ENCODE results near the gene SELPLG.

SELPLG gene

GRCh38 chr12:108584456-108585065 lies 49.1 kb downstream of the SELPLG start:
- Histone ChIP-seq H3K9me3 (ENCODE audit: control insufficient read depth, low read length) (no peaks in the 10 kb centered on the region), H3K4me1 (ENCODE audit: control insufficient read depth, insufficient read depth, low read length, poor library complexity, severe bottlenecking) (peaks cover 21% of the 10 kb centered on the region), H3K27ac (ENCODE audit: low read depth, low read length, severe bottlenecking) (no peak overlapping the region), H3K4me3 (ENCODE audit: extremely low read depth, insufficient read depth, low read length, poor library complexity, severe bottlenecking) (no peak overlapping the region), H3K36me3 (ENCODE audit: control insufficient read depth, insufficient read depth, low read length) (no peaks in the 10 kb centered on the region)
- WGBS, 2 experiments (ENCODE audit: insufficient coverage in 2 of 2), result 88 to 89% methylated on average over 1 of the region's 3 CpGs

- Histone ChIP-seq H3K27ac (ENCODE audit: low read depth, low read length, severe bottlenecking) (no peak overlapping the region), H3K4me1 (ENCODE audit: control insufficient read depth, insufficient read depth, low read length, poor library complexity, severe bottlenecking) (peaks cover 19% of the 10 kb centered on the region), H3K36me3 (ENCODE audit: control insufficient read depth, insufficient read depth, low read length) (no peaks in the 10 kb centered on the region), H3K4me3 (ENCODE audit: extremely low read depth, insufficient read depth, low read length, poor library complexity, severe bottlenecking) (no peak overlapping the region), H3K9me3 (ENCODE audit: control insufficient read depth, low read length) (no peaks in the 10 kb centered on the region)
- WGBS, 2 experiments (ENCODE audit: insufficient coverage in 2 of 2), result 79 to 88% methylated on average over 5 to 7 of the region's 7 CpGs
These were observed 49.7 kb downstream of the SELPLG start for GRCh38 chr12:108583991-108584390.

GRCh38 chr12:108582978-108583770 lies 50.5 kb downstream of the SELPLG start:
- H3K27ac ChIP-seq (ENCODE audit: low read depth, low read length, severe bottlenecking), result no peak overlapping the region
- peaks cover 19% of the 10 kb centered on the region for H3K4me1 ChIP-seq (ENCODE audit: control insufficient read depth, insufficient read depth, low read length, poor library complexity, severe bottlenecking)
- H3K4me3 ChIP-seq (ENCODE audit: extremely low read depth, insufficient read depth, low read length, poor library complexity, severe bottlenecking), result no peak overlapping the region
- H3K36me3 ChIP-seq (ENCODE audit: control insufficient read depth, insufficient read depth, low read length), result no peaks in the 10 kb centered on the region
- H3K9me3 ChIP-seq (ENCODE audit: control insufficient read depth, low read length), result no peaks in the 10 kb centered on the region
- 88 to 92% methylated on average over 4 to 6 of the region's 10 CpGs for WGBS, 2 experiments (ENCODE audit: insufficient coverage in 2 of 2)

GRCh38 chr12:108582509-108582908 lies 51.2 kb downstream of the SELPLG start:
- H3K4me1 ChIP-seq (ENCODE audit: control insufficient read depth, insufficient read depth, low read length, poor library complexity, severe bottlenecking), result peaks cover 19% of the 10 kb centered on the region
- no peak overlapping the region for H3K27ac ChIP-seq (ENCODE audit: low read depth, low read length, severe bottlenecking)
- 90 to 94% methylated on average over 7 to 9 of the region's 9 CpGs for WGBS, 2 experiments (ENCODE audit: insufficient coverage in 2 of 2)
- H3K4me3 ChIP-seq (ENCODE audit: extremely low read depth, insufficient read depth, low read length, poor library complexity, severe bottlenecking), result no peak overlapping the region
- no peaks in the 10 kb centered on the region for H3K36me3 ChIP-seq (ENCODE audit: control insufficient read depth, insufficient read depth, low read length)
- no peaks in the 10 kb centered on the region for H3K9me3 ChIP-seq (ENCODE audit: control insufficient read depth, low read length)

GRCh38 chr12:108581311-108582227 lies 52.1 kb downstream of the SELPLG start:
- Histone ChIP-seq H3K36me3 (ENCODE audit: control insufficient read depth, insufficient read depth, low read length) (no peaks in the 10 kb centered on the region), H3K4me3 (ENCODE audit: extremely low read depth, insufficient read depth, low read length, poor library complexity, severe bottlenecking) (no peak overlapping the region), H3K4me1 (ENCODE audit: control insufficient read depth, insufficient read depth, low read length, poor library complexity, severe bottlenecking) (peaks cover 19% of the 10 kb centered on the region), H3K27ac (ENCODE audit: low read depth, low read length, severe bottlenecking) (peak overlapping the region; percentile 62), H3K9me3 (ENCODE audit: control insufficient read depth, low read length) (no peaks in the 10 kb centered on the region)
- 93 to 96% methylated on average over 26 to 33 of the region's 33 CpGs for WGBS, 2 experiments (ENCODE audit: insufficient coverage in 2 of 2)

GRCh38 chr12:108580531-108580930 lies 53.2 kb downstream of the SELPLG start:
- H3K9me3 ChIP-seq (ENCODE audit: control insufficient read depth, low read length), result no peaks in the 10 kb centered on the region
- no peak overlapping the region for H3K4me3 ChIP-seq (ENCODE audit: extremely low read depth, insufficient read depth, low read length, poor library complexity, severe bottlenecking)
- WGBS, 2 experiments (ENCODE audit: insufficient coverage in 2 of 2), result 44 to 63% methylated on average over 2 to 3 of the region's 3 CpGs
- H3K27ac ChIP-seq (ENCODE audit: low read depth, low read length, severe bottlenecking), result peak overlapping the region; percentile 62
- H3K36me3 ChIP-seq (ENCODE audit: control insufficient read depth, insufficient read depth, low read length), result no peaks in the 10 kb centered on the region
- peaks cover 19% of the 10 kb centered on the region for H3K4me1 ChIP-seq (ENCODE audit: control insufficient read depth, insufficient read depth, low read length, poor library complexity, severe bottlenecking)

- H3K9me3 ChIP-seq (ENCODE audit: control insufficient read depth, low read length), result no peaks in the 10 kb centered on the region
- 89 to 92% methylated on average over 2 to 3 of the region's 3 CpGs for WGBS, 2 experiments (ENCODE audit: insufficient coverage in 2 of 2)
- H3K4me1 ChIP-seq (ENCODE audit: control insufficient read depth, insufficient read depth, low read length, poor library complexity, severe bottlenecking), result peaks cover 18% of the 10 kb centered on the region
- H3K36me3 ChIP-seq (ENCODE audit: control insufficient read depth, insufficient read depth, low read length), result no peaks in the 10 kb centered on the region
- H3K4me3 ChIP-seq (ENCODE audit: extremely low read depth, insufficient read depth, low read length, poor library complexity, severe bottlenecking), result no peak overlapping the region
- H3K27ac ChIP-seq (ENCODE audit: low read depth, low read length, severe bottlenecking), result no peak overlapping the region
These were observed 54.9 kb downstream of the SELPLG start for GRCh38 chr12:108578813-108579212.

- Histone ChIP-seq H3K27ac (ENCODE audit: low read depth, low read length, severe bottlenecking) (no peak overlapping the region), H3K36me3 (ENCODE audit: control insufficient read depth, insufficient read depth, low read length) (no peaks in the 10 kb centered on the region), H3K4me3 (ENCODE audit: extremely low read depth, insufficient read depth, low read length, poor library complexity, severe bottlenecking) (no peak overlapping the region), H3K9me3 (ENCODE audit: control insufficient read depth, low read length) (no peaks in the 10 kb centered on the region), H3K4me1 (ENCODE audit: control insufficient read depth, insufficient read depth, low read length, poor library complexity, severe bottlenecking) (peaks cover 16% of the 10 kb centered on the region)
- 25 to 57% methylated on average over 1 to 2 of the region's 2 CpGs for WGBS, 2 experiments (ENCODE audit: insufficient coverage in 2 of 2)
These were observed 55.4 kb downstream of the SELPLG start for GRCh38 chr12:108578264-108578663.

GRCh38 chr12:108577458-108577857 lies 56.2 kb downstream of the SELPLG start:
- Histone ChIP-seq H3K4me3 (ENCODE audit: extremely low read depth, insufficient read depth, low read length, poor library complexity, severe bottlenecking) (no peak overlapping the region), H3K9me3 (ENCODE audit: control insufficient read depth, low read length) (no peaks in the 10 kb centered on the region), H3K36me3 (ENCODE audit: control insufficient read depth, insufficient read depth, low read length) (no peaks in the 10 kb centered on the region), H3K27ac (ENCODE audit: low read depth, low read length, severe bottlenecking) (no peak overlapping the region), H3K4me1 (ENCODE audit: control insufficient read depth, insufficient read depth, low read length, poor library complexity, severe bottlenecking) (peaks cover 11% of the 10 kb centered on the region)

- Histone ChIP-seq H3K27ac (ENCODE audit: low read depth, low read length, severe bottlenecking) (no peak overlapping the region), H3K9me3 (ENCODE audit: control insufficient read depth, low read length) (no peaks in the 10 kb centered on the region), H3K4me1 (ENCODE audit: control insufficient read depth, insufficient read depth, low read length, poor library complexity, severe bottlenecking) (peaks cover 8% of the 10 kb centered on the region), H3K4me3 (ENCODE audit: extremely low read depth, insufficient read depth, low read length, poor library complexity, severe bottlenecking) (no peak overlapping the region), H3K36me3 (ENCODE audit: control insufficient read depth, insufficient read depth, low read length) (no peaks in the 10 kb centered on the region)
- WGBS, 2 experiments (ENCODE audit: insufficient coverage in 2 of 2), result 90 to 96% methylated on average over 2 to 5 of the region's 6 CpGs
These were observed 56.9 kb downstream of the SELPLG start for GRCh38 chr12:108576660-108577234.

Measured in mesodermal cell (in vitro differentiated cells).